GM12801 (cell line): ENCODE data around the gene BPIFB2.

Experiments
- CTCF ChIP-seq: IDR thresholded peaks from one replicate; pipeline ENCODE4 v1.5.1; 2011; ENCODE audit warnings: control low read depth; ENCODE audit not compliant: insufficient read length; ENCODE audit errors: extremely low read depth

The BPIFB2 gene

DNA sequence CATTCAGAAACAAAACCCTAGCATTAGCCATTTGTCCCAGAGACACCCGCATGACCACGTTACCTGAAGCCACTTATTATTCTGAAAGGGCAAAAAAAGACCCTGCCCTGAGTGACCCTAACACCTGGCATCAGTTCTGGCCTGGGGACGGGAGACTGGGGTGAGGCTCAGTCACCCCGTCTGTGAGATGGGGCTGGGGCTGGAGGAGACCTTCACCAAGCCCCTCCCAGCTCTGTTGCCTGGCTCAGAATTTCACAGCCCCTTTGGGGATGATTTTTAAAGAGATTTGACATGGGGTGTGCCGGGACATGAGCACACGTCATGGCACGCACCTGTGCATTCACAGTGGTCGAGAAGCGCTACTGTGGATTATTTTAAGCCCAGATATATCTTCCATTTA, 22.6 kb downstream of the BPIFB2 start:
- TF ChIP-seq CTCF = no peak

GRCh38 chr20:33030569-33030968, 23.1 kb downstream of the BPIFB2 start:
- TF ChIP-seq CTCF = no peak

DNA sequence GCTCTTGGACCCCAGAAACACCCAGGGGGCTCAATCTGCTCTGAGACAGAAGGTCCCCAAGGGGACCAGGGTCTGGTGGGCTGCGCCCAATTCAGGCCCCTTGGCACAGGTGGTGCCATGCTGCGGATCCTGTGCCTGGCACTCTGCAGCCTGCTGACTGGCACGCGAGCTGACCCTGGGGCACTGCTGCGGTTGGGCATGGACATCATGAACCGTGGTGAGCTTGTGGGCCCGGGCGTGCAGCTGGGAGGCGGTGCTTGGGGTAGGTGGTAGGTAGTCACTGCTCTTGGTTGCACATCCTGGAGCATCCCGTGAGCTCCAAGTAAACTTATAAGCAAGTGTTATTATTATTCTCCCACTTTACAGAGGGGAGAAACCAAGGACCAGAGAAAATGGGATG, 24.0 kb downstream of the BPIFB2 start, which contains the start of gene BPIFB6:
Gene BPIFB6 (plus strand): TSS at position 118 of the 400 bp plus-strand sequence. CDS start 0 bp downstream, at position 118.
- TF ChIP-seq CTCF = no peak

- TF ChIP-seq CTCF = no peak
Observed at GRCh38 chr20:33032555-33032954, 25.1 kb downstream of the BPIFB2 start.

GRCh38 chr20:33033381-33033780, 25.9 kb downstream of the BPIFB2 start:
- TF ChIP-seq CTCF = no peak

GRCh38 chr20:33034115-33034514, 26.6 kb downstream of the BPIFB2 start:
- no peak for TF ChIP-seq CTCF

DNA sequence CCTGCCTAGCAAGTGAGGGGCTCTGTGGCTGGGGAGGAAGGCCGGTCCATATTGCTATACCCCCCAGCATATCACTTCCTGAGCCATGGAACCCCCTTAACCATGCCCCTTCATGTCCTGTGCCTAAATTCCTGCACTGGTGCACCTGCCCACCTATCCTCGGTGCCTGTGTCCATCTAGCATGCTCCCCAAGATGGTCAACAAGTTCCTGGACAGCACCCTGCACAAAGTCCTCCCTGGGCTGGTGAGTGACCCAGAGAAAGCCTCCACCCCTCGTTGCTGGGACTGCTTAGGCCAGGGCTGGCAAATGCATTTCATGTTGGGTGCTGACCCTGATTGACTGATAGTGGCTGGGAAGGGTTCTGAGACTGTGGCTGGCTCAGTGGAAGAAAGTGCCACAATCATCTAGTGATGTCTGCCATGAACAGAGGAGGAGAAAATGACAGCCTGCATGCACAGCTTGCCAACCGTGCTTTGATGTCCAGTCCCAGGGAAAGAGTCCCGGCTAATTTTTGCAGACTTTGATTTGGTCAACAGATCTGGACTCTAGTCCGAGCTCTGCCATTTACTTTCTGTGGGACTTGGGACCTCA, 27.5 kb downstream of the BPIFB2 start:
- no peak for TF ChIP-seq CTCF
